Fibroblast of skin of abdomen (primary cell): ENCODE data around the gene MRE11. TPM values are rescaled to one million over a fixed set of nuclear protein-coding genes. Genes with fewer than 3 reads are reported as not detected.
"Not testable (repeated sequence)": the region's sequence is repeated elsewhere in the genome, so short reads cannot be mapped to it uniquely, and the experiment has no call there.

Experiments used
- DNase-seq: peaks from one replicate; pipeline ENCODE4 v3.0.0-alpha.2; 2013
- polyA plus RNA-seq, 2 experiments: library from polyadenylated mRNA; unstranded; fragments of 120-200 nt; gene quantifications; one replicate each; pipeline ENCODE4 v1.2.1, GENCODE V29; 2013; ENCODE audit not compliant: insufficient read length in 2 of 2

Gene MRE11
- polyA plus RNA-seq (2013, experiment 1 of 2; ENCODE audit: insufficient read length): 11.8 TPM
- 11.7 TPM for polyA plus RNA-seq (2013, experiment 2 of 2; ENCODE audit: insufficient read length)

DNA sequence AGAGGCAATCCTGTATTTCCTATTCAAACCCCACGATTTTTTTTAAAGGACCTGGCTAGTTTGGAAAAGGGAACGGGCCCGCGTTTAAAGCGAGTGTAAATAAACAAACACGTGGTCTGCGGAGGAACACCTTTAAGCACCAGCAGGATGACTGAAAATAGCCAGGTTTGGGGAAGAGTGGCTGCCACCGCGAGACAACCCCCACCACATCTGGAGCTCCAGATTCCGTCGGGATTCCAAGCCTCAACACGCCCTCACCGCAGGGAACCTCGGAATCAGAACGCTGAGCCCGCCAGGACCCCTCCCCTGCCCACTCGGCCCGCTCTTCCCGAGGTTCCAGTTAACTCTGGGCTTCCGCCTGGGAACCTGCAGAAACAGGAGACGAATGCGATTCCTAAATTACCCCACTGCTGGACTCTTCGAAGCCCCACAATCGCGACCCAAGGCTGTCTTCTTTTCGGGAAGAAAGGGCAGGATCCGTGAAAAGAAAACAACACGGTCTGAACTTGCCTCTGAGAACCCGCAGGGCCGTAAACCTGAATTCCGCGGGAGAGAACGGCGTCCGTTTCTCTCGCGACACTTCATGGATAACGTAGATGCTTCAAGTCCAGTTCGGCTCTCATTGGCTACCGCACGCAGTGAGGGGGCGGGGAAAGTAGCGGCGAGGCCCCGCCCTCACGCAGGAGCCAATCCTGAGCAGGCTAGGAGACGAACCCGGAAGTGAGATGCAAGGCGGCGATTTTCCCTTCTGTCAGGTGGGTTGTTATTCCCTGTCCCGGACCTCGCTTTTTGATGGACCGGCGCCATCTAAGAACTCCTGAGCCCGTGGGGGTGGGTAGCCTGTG, at the start of gene MRE11, which contains the start of gene ANKRD49:
Gene MRE11 (minus strand): TSS at position 564 of the 845 bp plus-strand sequence. CDS start 1,043 bp downstream, outside the sequence.
Gene ANKRD49 (plus strand): TSS at position 704 of the 845 bp plus-strand sequence. CDS start 2,710 bp downstream, outside the sequence.
- DNase-seq: peak; percentile 98

DNA sequence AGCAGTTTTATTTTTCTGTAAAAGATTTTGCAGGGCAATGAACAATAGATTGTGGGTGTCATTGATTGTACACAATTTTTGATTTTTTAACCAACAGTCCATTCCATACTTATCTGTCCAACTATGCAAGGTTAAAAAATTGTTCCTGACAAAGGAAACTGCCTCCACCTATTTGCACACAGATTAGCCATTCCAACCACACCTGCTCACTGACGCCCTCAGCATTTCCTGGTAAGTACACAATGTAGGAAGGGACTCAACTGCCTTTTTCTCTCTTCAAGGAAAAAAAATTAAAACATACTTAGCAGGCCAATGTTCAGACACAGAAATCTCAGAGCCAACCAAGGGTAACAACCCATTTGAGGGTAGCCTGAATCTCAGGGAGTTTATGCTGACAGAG, 45.8 kb upstream of the MRE11 start:
- DNase-seq: no peak

DNA sequence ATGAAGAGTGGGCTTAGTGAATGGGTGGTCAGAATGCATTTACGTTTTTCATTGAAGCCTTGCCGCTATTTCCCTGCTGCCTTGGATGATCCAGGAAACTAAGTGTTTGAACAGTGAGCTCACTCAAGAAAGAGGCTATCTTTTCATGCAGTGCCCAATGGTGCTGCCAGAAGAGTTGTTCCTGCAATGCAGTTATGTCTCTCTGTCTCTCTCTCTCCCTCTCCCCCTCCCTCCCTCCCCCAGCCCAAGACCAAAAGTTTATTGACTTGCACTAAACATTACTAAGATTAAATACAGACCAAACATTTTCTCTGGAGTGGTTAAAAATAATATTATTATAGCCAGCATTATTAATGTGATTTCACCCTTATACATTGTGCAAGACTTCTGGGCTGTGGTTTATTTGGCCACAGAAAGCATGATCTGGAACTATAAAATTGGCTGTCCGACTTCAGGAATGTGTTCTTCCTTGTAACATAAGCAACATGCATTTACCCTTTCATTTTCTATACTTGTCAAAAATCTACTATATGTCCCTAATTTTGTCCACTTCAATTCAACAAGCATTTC, 43.5 kb upstream of the MRE11 start:
- peak; percentile 78 for DNase-seq

DNA sequence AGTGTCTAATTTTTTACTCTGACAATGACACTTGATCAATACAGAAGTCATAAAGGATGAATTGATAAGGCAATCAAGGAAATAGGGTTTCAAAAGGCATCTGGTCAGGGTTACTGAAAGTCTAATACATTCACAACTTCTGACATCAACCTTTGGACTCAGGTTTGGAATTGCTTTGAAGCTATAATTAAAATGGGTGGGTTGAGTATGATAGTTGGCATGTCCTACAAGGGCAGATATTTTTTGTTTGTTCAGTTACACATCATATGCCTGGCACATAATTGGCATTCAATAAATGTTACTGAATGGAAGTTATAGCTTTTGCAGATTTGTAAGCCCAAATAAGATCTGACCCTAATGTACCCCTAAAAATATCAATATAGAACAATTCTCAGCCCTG, 42.7 kb upstream of the MRE11 start:
- DNase-seq: no peak

DNA sequence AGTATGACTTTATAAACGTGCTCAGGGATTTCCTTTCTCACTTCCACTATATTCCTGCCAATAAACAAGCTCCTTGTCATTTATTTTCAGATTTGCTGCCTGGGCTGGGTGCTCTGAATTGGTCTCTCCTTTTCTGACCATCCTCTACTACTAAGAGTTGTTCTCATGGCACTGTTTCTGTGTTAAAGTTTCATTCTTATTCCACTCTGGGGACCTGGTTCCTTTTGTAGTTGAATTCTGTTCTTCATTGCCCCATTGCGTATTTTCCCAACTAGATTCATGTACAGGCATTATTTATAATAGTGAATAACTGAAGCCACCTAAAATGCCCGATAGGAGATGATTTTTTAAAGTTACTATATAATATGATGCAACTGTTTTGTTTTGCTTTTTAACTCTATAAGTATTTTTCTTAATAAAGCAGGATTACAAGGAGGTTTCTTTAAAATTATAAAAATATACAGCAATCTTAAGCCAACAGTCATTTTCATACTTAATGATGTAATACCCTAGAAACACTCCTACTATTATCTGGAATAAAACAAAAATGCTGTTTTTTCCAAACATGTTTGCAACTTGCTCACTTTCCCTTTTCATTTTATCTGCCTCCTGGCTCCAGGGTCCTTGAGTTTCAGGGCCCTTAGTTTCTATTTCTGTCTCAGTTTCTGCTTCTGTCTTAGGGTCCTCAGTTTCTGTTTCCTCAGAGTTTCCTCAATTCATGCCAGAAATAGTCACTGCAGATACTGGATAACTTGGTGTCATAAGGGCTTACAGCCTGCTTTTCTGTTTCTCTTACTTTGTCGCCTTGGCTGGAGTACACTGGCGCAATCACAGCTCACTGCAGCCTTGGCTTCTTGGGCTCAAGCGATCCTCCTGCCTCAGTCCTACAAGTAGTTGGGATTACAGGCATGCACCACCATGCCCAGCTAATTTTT, 40.3 kb upstream of the MRE11 start:
- DNase-seq: no peak

DNA sequence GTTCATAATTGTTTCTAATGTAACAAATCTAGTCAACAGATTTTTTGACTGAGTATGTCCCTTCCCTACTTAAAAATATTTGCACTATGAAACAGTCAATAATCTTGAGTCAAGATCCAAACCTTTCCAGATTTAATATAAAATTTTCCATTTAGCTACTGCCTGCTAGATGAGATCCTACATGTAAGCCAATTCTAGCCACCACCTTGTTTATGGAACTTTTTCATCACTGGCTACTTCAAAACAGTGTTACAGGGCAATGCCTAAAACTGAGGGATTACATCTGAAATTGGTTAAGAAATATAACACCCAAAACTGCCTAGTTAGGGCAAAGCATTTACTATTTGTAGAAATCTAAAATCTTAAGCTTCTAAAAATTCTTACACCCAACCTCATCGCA, 39.6 kb upstream of the MRE11 start:
- DNase-seq: no peak

DNA sequence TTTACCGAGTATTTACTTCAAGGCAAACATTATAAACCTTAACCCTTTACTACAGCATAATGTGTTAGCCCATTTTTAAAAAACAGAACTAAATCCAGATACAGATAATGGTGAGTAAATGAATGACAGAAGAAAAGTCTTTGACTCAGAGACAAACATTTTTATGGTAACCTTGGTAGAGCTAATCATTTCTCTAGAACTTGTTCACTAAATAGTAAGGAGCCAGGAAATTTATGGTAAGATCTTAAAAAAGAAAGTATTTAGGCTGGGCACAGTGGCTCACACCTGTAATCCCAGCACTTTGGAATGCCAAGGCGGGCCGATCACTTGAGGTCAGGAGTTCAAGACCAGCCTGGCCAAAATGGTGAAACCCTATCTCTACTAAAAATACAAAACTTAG, 38.6 kb upstream of the MRE11 start:
- no peak for DNase-seq

DNA sequence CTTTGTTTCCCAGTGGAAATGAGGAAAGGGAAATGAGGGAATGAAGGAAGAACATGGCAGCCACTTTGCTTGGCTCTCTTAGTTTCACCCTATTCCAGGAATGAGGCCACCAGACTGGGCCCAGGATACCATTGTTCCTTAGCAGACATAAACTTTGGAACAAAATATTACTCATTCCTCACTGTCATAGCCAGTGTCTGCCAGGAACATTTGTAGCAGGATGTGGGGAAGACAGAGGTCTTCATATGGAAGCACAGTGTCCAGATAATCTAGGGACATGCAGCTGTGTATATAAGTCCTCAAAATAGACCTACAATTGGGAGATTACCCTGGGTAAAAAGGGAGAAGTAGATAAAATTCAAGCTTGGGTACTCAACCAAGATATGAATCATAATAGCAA, 34.9 kb upstream of the MRE11 start:
- DNase-seq: no peak

DNA sequence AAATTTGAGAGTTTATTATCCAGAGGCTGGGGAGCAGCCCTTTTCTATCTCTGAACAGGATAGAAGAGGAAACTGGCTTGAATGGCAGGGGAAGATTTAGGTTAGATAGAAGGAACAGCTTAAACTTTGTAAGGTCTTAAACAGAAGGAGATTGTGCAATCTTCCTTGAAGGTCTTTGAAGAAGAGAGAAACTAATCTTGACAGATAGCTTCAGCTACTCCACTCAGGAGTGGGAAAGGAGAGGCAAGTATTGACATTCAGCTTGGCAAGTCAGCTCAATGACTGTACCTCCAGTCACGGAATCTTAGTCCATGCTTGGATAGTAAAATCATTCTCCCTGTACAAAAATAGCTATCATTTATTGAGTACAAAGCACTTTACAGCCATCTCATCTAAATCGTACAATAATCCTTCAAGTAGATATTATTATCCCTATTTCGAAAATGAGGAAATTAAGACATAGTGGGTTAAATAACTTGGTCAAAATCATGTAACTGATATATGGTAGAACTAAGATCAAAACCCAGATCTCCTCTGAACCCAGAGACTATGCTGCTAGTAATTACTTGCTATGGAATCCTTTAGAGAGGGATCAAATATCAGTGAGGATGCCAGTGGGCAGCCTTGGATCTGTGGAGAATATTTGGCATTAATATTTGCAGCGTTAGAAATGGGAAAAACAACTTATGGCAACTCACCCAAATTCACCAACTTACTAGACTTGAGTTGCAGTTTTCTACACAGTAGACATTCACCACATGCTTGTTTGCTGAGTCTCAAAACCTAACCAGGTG, 33.2 kb upstream of the MRE11 start:
- DNase-seq: no peak

DNA sequence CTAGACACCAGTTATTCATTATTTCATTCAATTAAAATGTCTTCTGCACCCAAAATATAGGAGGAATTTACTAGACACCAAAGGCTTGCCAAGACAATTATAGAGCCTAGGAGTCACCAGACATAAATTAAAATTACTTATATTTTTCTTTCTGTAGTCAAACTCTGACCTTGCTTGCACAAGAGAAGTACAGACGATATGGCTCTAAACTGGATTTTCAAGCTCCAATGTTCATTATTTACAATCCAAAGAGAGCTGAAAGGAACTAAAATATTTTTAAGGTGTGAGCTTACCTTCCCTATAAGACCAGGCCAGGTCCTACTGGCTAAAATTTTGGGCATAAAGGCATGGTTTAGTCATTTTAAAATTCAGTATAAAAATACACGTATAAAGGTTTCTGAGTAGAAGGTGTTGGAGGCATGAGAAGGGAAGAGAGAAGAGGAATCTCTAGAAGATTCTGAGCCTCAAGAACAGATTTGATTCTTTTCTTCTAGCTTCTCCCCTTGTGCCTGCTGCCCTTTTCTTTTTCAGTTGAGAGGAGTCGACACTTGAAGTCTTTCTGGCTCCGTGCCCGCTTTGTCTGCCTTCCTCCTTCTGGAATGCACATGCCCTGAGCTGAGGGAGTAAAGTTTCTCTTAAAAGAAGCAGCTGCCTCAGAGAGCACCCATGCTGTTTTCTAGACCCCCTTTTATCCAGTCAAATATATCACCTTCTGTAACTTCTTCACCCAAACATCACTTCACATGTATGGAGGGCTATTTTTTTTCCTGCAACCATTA, 32.1 kb upstream of the MRE11 start:
- DNase-seq: peak; percentile 88

DNA sequence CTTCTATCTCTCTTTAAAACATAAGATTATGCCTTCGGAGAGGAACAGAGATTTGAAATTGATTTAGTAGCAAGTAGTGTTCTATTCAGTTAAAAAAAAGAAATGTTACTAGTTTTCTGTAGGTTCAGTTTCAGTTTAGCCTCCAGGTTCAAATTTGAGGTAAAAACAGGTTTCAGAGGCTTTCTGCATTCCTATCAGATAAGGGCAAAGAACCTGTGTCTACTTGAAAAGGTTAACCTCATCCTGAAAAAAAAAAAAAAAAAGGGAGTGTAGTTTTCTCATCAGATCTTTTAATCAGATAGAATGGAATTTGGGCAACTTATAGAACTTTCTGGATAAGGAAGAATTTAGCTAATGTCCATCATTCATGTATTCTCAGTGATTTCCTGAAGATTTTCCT, 30.7 kb upstream of the MRE11 start:
- DNase-seq: no peak

DNA sequence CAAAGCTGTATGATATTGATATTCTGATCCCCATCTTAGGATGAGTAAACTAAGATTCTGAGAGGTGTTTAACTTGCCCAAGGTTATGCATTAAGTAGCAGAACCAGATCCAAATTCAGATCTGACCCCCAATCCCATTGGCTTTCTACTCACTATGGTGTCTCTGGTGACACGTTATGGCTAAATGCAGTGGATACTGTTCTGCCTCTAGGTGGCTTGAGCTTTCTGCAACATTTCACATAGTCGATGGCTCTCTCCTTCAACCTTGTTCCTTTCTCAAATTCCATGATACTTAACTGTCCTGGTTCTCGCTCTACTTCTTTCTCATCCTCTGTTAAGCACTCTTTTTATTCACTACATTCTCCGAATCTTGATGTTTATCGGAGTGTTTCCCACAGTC, 28.0 kb upstream of the MRE11 start:
- no peak for DNase-seq

DNA sequence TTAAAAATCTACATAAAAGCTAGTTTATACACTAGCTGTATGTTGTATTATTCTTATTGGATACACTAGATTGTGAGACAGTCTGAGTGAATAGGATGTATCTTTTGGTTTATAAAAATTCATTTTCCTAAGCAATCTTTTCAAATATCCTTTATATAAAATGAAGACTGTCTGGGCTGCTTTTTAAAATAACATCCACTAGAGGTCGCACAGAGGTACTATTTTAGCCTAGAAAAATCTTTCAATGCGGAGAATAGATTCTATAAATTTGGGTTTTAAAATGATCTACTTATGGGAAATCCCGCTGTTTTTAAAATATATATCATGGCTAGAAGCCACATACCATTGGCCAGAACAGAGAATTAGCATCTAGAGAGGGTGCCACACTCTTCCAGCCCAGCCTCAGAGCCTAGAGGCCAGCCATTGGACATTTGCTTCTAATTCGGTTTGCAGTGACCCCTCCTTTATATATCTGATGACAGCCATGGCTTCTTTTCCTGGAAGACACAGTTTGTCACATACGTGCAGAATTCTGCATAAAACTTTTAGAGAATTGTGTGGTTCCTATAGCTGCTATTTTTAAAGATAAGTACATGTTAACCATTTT, 25.9 kb upstream of the MRE11 start:
- peak; percentile 24 for DNase-seq

DNA sequence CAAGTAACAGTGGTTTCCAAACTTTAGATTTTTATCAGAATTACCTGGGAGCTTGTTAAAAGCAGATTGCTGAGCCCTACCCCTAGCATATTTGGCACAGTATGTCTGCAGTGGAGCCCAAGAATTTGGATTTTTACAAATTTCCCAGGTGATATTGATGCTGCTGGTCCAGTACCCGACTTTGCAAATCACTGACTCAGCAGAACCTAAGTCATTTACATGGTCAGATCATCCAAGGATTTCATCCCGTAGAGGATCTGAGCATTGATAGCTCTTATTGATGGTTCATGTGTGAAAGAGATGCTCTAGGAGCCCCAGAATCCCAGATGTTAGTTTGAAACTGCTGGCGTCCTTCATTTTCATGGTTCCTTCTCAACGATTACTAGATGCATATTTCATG, 24.7 kb upstream of the MRE11 start:
- no peak for DNase-seq

DNA sequence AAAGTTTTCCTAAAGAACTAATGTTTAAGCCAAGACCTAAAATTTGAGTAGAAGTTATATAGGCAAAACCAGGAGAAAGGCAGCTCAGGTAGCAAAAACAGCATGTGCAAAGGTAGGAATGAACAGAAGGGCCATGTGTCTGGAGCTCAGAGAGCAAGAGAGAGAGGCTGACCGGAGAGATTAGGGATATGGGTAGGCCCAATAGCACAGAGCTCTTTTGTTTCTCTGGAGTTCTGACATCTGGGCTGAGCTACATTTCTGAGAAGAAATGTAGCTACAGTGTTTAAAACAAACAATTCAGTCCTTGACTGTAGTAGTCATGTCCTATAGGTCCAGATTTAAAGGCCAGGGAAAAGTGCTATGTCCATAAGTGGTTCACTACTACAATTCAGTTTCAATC, 23.1 kb upstream of the MRE11 start:
- no peak for DNase-seq

DNA sequence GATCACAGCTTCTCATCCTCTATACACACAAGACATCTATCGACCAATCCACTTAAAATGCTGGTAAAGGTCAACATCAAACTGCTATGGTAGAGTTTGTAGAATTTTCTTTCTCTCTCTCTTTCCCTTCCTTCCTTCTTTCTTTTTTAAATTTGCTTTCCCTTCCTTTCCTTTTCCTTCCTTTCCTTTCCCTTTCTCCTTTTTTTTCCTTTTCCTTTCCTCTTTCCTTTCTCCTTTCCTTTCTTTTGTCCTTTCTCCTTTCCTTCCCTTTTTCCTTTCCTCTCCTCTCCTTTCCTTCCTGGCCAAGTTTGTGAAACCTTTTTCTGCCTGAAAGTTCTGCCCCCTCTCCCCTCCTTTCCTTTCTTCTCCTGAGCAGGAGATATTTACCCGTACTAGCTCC, 21.8 kb upstream of the MRE11 start:
- no peak for DNase-seq

DNA sequence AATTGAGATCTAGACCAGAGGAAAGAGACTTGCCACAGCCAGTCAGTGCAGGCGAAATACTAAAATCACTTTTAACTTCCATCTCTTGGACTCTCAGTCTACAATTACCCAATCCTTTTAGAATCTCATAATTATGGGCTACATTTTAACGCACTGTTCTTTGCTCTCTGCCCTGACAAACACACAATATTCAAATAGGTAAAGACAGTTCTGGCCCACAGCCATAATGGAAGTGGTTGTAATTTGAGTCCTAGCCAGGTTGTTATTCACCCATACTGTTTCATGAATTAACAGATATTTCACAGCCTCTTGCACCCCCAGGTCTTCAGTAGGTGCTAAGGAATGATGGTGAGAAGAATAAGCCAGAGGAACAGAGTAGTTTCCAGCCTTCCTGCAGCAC, 19.4 kb upstream of the MRE11 start:
- no peak for DNase-seq

DNA sequence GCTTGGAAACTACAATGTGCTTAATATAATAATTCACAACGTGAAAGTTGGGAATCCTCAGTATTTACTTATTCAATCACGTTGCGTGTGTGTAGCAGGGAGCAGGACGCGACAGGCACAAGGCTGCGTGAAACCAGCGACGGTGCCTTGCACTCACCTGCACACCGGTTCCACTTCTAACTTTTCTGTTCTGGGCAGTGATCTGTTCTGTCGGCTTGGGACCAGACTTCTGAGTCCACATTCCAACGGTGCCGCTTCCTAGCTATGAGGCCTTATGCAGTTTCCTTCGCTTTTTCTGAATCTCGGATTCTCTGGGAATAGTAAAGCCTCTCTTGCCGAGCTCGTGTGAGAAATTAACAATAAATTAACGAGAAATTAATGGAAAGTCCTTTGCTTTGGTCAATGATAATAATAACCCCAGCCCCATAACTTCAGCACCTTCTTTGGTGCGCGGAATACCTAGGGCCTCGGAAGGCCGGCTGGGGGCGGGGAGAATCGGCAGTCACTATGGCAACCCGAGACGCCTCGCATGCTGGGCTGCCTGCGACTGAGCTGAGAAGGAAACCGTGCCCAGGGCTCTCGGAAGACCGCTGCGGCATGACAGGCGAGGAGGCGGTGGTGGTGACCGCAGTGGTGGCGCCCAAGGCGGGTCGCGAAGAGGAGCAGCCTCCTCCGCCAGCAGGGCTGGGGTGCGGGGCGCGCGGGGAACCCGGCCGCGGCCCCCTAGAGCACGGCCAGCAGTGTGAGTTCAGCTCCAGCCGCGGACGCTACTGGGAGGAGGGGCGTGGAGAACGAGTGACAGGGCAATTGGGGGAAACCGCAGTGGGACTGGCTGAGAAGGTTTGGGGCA, 18.5 kb upstream of the MRE11 start, which contains the start of gene C11orf97:
Gene C11orf97 (plus strand): TSS at position 530 of the 850 bp plus-strand sequence. CDS start 68 bp downstream, at position 598.
- peak; percentile 37 for DNase-seq

DNA sequence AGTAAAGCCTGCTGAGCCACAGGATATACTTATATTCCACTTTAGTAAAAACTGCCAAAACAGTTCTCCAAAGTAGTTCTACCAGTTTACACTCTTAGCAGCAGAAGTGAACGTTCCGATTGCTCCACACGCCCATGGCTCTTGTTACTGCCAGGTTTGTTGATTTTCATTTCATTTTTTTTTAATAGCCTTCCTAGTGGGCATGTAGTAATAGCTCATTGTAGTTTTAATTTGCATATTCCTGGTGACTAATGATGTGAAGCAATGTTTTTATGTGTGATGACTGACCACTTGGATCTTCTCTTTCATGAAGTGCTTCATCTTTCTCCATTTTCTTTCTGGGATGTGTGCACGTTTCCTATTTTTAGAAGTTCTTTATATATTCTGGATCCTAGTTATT, 13.8 kb upstream of the MRE11 start:
- no peak for DNase-seq

DNA sequence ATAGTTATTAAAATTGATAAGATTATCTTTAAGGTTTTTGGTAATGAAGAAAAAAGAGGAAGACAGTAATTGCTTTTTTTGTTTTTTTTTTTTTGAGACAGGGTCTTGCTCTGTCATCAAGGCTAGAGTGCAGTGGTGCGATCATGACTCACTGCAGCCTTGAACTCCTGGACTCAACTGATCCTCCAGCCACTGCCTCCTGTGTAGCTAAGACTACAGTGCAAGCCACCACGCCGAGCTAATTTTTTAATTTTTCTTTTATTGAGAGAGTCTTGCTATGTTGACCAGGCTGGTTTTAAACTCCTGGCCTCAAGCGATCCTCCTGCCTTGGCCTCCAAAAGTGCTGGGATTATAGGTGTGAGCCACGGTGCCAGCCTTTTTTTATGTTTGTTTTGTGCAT, 12.9 kb upstream of the MRE11 start:
- DNase-seq: not testable (repeated sequence)
